ENCODE measurements around the gene DENND1B. TPM values are rescaled to one million over a fixed set of nuclear protein-coding genes. Genes with fewer than 3 reads are reported as not detected.

Gene DENND1B
- total and polyA plus RNA-seq, 2 of the 8 experiments (the other 6 are each of a cell fraction or from before 2014, with no cell fraction given) = 0.74 to 3.3 TPM

GRCh38 chr1:197813741-197814140 is 38.5 kb upstream of the DENND1B start (continued):
- TF ChIP-seq TBP (IDR thresholded peaks at IDR 0.05; ENCODE audit: low read depth, low read length) (no peak), EZH2 (IDR thresholded peaks at IDR 0.05; ENCODE audit: low read depth, low read length, severe bottlenecking) (no peak)

Measured in H1 (cell line).